K562 (cell line): Measurements from ENCODE around the gene PHF21A. TPM values are rescaled to one million over a fixed set of nuclear protein-coding genes. Genes with fewer than 3 reads are reported as not detected.

Source experiments
- ATF7 ChIP-seq: fragments of 450-650 bp; IDR thresholded peaks from 2 replicates; pipeline ENCODE4 v1.7.1; 2014; ENCODE audit warnings: mild to moderate bottlenecking, moderate library complexity
- BACH1 ChIP-seq: fragments of 200-800 bp; sonication (Bioruptor generic); IDR thresholded peaks from 2 replicates; pipeline ENCODE4 v1.6.1; 2016; ENCODE audit warnings: missing genetic modification characterization, missing compliant biosample characterization
- CCAR2 ChIP-seq: fragments of 200-400 bp; formaldehyde crosslinking; IDR thresholded peaks from 2 replicates; pipeline ENCODE4 v1.6.1; 2017; ENCODE audit warnings: mild to moderate bottlenecking, low read depth, low read length
- CREM ChIP-seq: IDR thresholded peaks from 2 replicates; pipeline ENCODE4 v1.6.1; 2014; ENCODE audit warnings: antibody characterized with exemption, low read depth
- ESRRB ChIP-seq: fragments of 250-450 bp; sonication (Bioruptor Pico); IDR thresholded peaks from 2 replicates; pipeline ENCODE4 v1.5.0; 2020; ENCODE audit warnings: mild to moderate bottlenecking, moderate library complexity, borderline replicate concordance
- GATAD2B ChIP-seq: fragments of 450-650 bp; IDR thresholded peaks from 2 replicates; pipeline ENCODE4 v1.6.1; 2017; ENCODE audit warnings: mild to moderate bottlenecking, borderline replicate concordance
- MAZ ChIP-seq, 2 experiments: fragments of 450-650 bp in 1 of 2; sonication (generic) in 1 of 2; formaldehyde crosslinking; IDR thresholded peaks in 1 of 2; conservative IDR thresholded peaks in 1 of 2; 2 replicates each; pipeline versions ENCODE4 v1.4.0 to v1.5.0; 2020; ENCODE audit warnings: mild to moderate bottlenecking in 1 of 2, missing genetic modification reagents in 1 of 2
- RB1 ChIP-seq: fragments of 450-650 bp; IDR thresholded peaks from 2 replicates; pipeline ENCODE4 v1.6.1; 2017; ENCODE audit warnings: low read depth, mild to moderate bottlenecking
- SMAD4 ChIP-seq: fragments of 250-450 bp; sonication (Bioruptor Pico); conservative IDR thresholded peaks from 2 replicates; pipeline ENCODE4 v1.8.0; 2021; ENCODE audit warnings: inconsistent platforms, mild to moderate bottlenecking, moderate library complexity
- THAP12 ChIP-seq: fragments of 250-450 bp; sonication (Bioruptor Pico); IDR thresholded peaks from 2 replicates; pipeline ENCODE4 v1.9.0; 2021; ENCODE audit warnings: mild to moderate bottlenecking, inconsistent platforms
- YY1 ChIP-seq, 3 experiments: IDR thresholded peaks; 2 replicates each; pipeline ENCODE4 v1.6.1; 2011; ENCODE audit warnings: low read length in 2 of 3, mild to moderate bottlenecking in 2 of 3, moderate library complexity in 2 of 3, borderline replicate concordance in 1 of 3, control low read depth in 1 of 3, low read depth in 1 of 3; ENCODE audit not compliant: insufficient read depth in 3 of 3, insufficient replicate concordance in 2 of 3, control insufficient read depth in 1 of 3, insufficient read length in 1 of 3; ENCODE audit errors: extremely low read depth in 1 of 3
- ZNF76 ChIP-seq: fragments of 250-450 bp; sonication (Bioruptor Pico); IDR thresholded peaks from 2 replicates; pipeline ENCODE4 v1.4.0; 2020; ENCODE audit warnings: mild to moderate bottlenecking, moderate library complexity, borderline replicate concordance
- polyA plus RNA-seq, 8 experiments: library from polyadenylated mRNA; depleted of rRNA in 4 of 8; stranded (reverse) in 5 of 8; unstranded in 3 of 8; fragments of >200 nt; fragmentation: Nextera tagmentation in 2 of 8; fragmentation: Illumina TruSeq in 1 of 8; extraction: Ambion mirVana in 2 of 8; extraction: Trizol in 1 of 8; gene quantifications; 2 replicates each; pipeline versions ENCODE4 v1.2.1 to v1.2.3, GENCODE V29; 2011 to 2014; ENCODE audit warnings: inconsistent platforms in 1 of 8, missing spikeins in 1 of 8
- total RNA-seq, 7 experiments: library from RNA; depleted of rRNA in 6 of 7; stranded (reverse); fragments of >200 nt in 6 of 7; fragmentation: Illumina TruSeq in 2 of 7; extraction: Trizol in 2 of 7; gene quantifications; 2 replicates each; pipeline versions ENCODE4 v1.2.1 to v1.2.3, GENCODE V29; 2011 to 2021; ENCODE audit warnings: low replicate concordance in 1 of 7
- TF ChIP-seq, protein P1 (sequence below): fragments of 450-650 bp; formaldehyde crosslinking; conservative IDR thresholded peaks from 2 replicates; pipeline ENCODE4 v1.4.0; 2022; ENCODE audit warnings: mild to moderate bottlenecking, missing genetic modification characterization
- TF ChIP-seq, protein P2 (sequence below), 3 experiments: IDR thresholded peaks in 2 of 3; conservative IDR thresholded peaks in 1 of 3; 2 replicates each; pipeline ENCODE4 v1.5.1; 2011 to 2012; ENCODE audit warnings: low read length in 3 of 3, mild to moderate bottlenecking in 3 of 3, control low read depth in 2 of 3, improper control_type of control experiment in 1 of 3, inconsistent platforms in 1 of 3, low read depth in 1 of 3, mixed read lengths in 1 of 3, moderate library complexity in 1 of 3; ENCODE audit not compliant: insufficient read depth in 2 of 3
- TF ChIP-seq, protein P3 (sequence below): fragments of 200-800 bp; sonication (Bioruptor generic); IDR thresholded peaks from 2 replicates; pipeline ENCODE4 v1.6.1; 2017; ENCODE audit warnings: missing genetic modification characterization, missing compliant biosample characterization

Gene PHF21A
- total and polyA plus RNA-seq, 9 of the 15 experiments (the other 6 are each of a cell fraction or from before 2014, with no cell fraction given): 1.5 to 32.4 (median 10.7) TPM

- TF ChIP-seq YY1 (IDR thresholded peaks at IDR 0.05; ENCODE audit: borderline replicate concordance in 1 of 3, control insufficient read depth in 1 of 3, extremely low read depth in 1 of 3, insufficient read depth in 3 of 3, insufficient read length in 1 of 3, insufficient replicate concordance in 2 of 3, low read depth in 1 of 3, low read length in 2 of 3): peak in 2 of 3 experiments; percentile 7 to 34
- no peak; the same call in 1 of the 2 replicates for TF ChIP-seq ATF7
- TF ChIP-seq ESRRB (CRISPR knock-in tag): no peak
- TF ChIP-seq CCAR2: no peak
- peak; percentile 63; the same call in 1 of the 2 replicates for TF ChIP-seq GATAD2B
- TF ChIP-seq, protein P1, sequence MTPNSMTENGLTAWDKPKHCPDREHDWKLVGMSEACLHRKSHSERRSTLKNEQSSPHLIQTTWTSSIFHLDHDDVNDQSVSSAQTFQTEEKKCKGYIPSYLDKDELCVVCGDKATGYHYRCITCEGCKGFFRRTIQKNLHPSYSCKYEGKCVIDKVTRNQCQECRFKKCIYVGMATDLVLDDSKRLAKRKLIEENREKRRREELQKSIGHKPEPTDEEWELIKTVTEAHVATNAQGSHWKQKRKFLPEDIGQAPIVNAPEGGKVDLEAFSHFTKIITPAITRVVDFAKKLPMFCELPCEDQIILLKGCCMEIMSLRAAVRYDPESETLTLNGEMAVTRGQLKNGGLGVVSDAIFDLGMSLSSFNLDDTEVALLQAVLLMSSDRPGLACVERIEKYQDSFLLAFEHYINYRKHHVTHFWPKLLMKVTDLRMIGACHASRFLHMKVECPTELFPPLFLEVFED (CRISPR knock-in tag): no peak
- peak in 1 of 2 experiments; percentile 84 for TF ChIP-seq MAZ (CRISPR knock-in tag; conservative IDR thresholded peaks at IDR 0.05 in 1 of 2, IDR thresholded peaks at IDR 0.05 in 1 of 2)
- TF ChIP-seq, protein P2, sequence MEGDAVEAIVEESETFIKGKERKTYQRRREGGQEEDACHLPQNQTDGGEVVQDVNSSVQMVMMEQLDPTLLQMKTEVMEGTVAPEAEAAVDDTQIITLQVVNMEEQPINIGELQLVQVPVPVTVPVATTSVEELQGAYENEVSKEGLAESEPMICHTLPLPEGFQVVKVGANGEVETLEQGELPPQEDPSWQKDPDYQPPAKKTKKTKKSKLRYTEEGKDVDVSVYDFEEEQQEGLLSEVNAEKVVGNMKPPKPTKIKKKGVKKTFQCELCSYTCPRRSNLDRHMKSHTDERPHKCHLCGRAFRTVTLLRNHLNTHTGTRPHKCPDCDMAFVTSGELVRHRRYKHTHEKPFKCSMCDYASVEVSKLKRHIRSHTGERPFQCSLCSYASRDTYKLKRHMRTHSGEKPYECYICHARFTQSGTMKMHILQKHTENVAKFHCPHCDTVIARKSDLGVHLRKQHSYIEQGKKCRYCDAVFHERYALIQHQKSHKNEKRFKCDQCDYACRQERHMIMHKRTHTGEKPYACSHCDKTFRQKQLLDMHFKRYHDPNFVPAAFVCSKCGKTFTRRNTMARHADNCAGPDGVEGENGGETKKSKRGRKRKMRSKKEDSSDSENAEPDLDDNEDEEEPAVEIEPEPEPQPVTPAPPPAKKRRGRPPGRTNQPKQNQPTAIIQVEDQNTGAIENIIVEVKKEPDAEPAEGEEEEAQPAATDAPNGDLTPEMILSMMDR (IDR thresholded peaks at IDR 0.05 in 2 of 3, conservative IDR thresholded peaks at IDR 0.05 in 1 of 3; ENCODE audit: insufficient read depth in 2 of 3, low read depth in 1 of 3, low read length in 3 of 3): no peak
- TF ChIP-seq, protein P3, sequence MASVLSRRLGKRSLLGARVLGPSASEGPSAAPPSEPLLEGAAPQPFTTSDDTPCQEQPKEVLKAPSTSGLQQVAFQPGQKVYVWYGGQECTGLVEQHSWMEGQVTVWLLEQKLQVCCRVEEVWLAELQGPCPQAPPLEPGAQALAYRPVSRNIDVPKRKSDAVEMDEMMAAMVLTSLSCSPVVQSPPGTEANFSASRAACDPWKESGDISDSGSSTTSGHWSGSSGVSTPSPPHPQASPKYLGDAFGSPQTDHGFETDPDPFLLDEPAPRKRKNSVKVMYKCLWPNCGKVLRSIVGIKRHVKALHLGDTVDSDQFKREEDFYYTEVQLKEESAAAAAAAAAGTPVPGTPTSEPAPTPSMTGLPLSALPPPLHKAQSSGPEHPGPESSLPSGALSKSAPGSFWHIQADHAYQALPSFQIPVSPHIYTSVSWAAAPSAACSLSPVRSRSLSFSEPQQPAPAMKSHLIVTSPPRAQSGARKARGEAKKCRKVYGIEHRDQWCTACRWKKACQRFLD (CRISPR knock-in tag): peak; percentile 33; the same call in 1 of the 2 replicates
- peak; percentile 72 for TF ChIP-seq CREM
- TF ChIP-seq THAP12 (CRISPR knock-in tag): 0 out of 2 replicates have a peak, but pooled peaks have one; percentile 44
- TF ChIP-seq RB1: 0 out of 2 replicates have a peak, but pooled peaks have one; percentile 11
- peak; percentile 38 for TF ChIP-seq SMAD4
- TF ChIP-seq ZNF76 (CRISPR knock-in tag): 0 out of 2 replicates have a peak, but pooled peaks have one; percentile 56
- TF ChIP-seq BACH1 (tag): peak; percentile 66; the same call in 1 of the 2 replicates
These were observed 647 bp upstream of the PHF21A start (continued) for GRCh38 chr11:46121724-46122477.
